Neural cell (in vitro differentiated cells): ENCODE measurements around the gene NOC2L. TPM values are rescaled to one million over a fixed set of nuclear protein-coding genes. Genes with fewer than 3 reads are reported as not detected.

Experiments
- H2AFZ ChIP-seq: fragments of 200-600, 300-800 bp; sonication (generic), shearing (Covaris generic); 2 replicates; pipeline ENCODE4 v1.6.0; 2014; ENCODE audit warnings: low read depth, mild to moderate bottlenecking, antibody characterized with exemption, low read length, moderate library complexity
- H3F3A ChIP-seq: fragments of 200-600 bp; shearing (Covaris generic); 2 replicates; pipeline ENCODE4 v1.6.1; 2016; ENCODE audit warnings: mild to moderate bottlenecking, moderate library complexity, mixed read lengths, antibody characterized with exemption, low read length; ENCODE audit not compliant: insufficient read depth, poor library complexity, severe bottlenecking
- H3K27ac ChIP-seq: fragments of 200-600, 300-800 bp; sonication (generic), shearing (Covaris generic); 2 replicates; pipeline ENCODE4 v1.5.1; 2014; ENCODE audit warnings: mild to moderate bottlenecking, low read length, moderate library complexity
- H3K27me3 ChIP-seq: fragments of 300-800, 200-600 bp; sonication (generic), shearing (Covaris generic); 2 replicates; pipeline ENCODE4 v1.6.0; 2014; ENCODE audit warnings: mild to moderate bottlenecking, low read depth, low read length, moderate library complexity; ENCODE audit not compliant: insufficient read depth
- H3K36me3 ChIP-seq: fragments of 300-800, 200-600 bp; sonication (generic), shearing (Covaris generic); 2 replicates; pipeline ENCODE4 v1.5.1; 2014; ENCODE audit warnings: mild to moderate bottlenecking, antibody characterized with exemption, low read length, moderate library complexity; ENCODE audit not compliant: insufficient read depth
- H3K4me2 ChIP-seq: fragments of 300-800, 200-600 bp; sonication (generic), shearing (Covaris generic); 2 replicates; pipeline ENCODE4 v1.6.0; 2014; ENCODE audit warnings: mild to moderate bottlenecking, low read length
- H3K4me3 ChIP-seq: fragments of 300-800, 200-600 bp; sonication (generic), shearing (Covaris generic); 2 replicates; pipeline ENCODE4 v1.5.1; 2014; ENCODE audit warnings: mild to moderate bottlenecking, low read length, moderate library complexity
- H3K79me2 ChIP-seq: fragments of 200-600 bp; shearing (Covaris generic); replicated peaks from 2 replicates; pipeline ENCODE4 v1.6.0; 2014; ENCODE audit warnings: mild to moderate bottlenecking, low read length, moderate library complexity; ENCODE audit not compliant: insufficient read depth
- H3K9ac ChIP-seq: fragments of 300-800, 200-600 bp; sonication (generic), shearing (Covaris generic); 2 replicates; pipeline ENCODE4 v1.6.1; 2016; ENCODE audit warnings: mild to moderate bottlenecking, low read length, mixed read lengths
- H3K9me2 ChIP-seq: fragments of 200-600 bp; shearing (Covaris generic); 2 replicates; pipeline ENCODE4 v1.6.1; 2016; ENCODE audit warnings: mild to moderate bottlenecking, low read length, mixed read lengths; ENCODE audit not compliant: insufficient read depth
- H3K9me3 ChIP-seq: fragments of 200-600, 300-800 bp; sonication (generic), shearing (Covaris generic); 2 replicates; pipeline ENCODE4 v1.6.1; 2016; ENCODE audit warnings: mild to moderate bottlenecking, mixed run types, low read length, moderate library complexity, mixed read lengths
- H4K20me1 ChIP-seq: fragments of 200-600 bp; shearing (Covaris generic); 2 replicates; pipeline ENCODE4 v1.6.1; 2016; ENCODE audit warnings: mild to moderate bottlenecking, mixed run types; ENCODE audit not compliant: insufficient read depth
- CTCF ChIP-seq: fragments of 450-650 bp; IDR thresholded peaks from 2 replicates; pipeline ENCODE4 v1.5.1; 2014; ENCODE audit warnings: antibody characterized with exemption, mild to moderate bottlenecking, moderate library complexity; ENCODE audit not compliant: poor library complexity, severe bottlenecking
- EP300 ChIP-seq: fragments of 450-650 bp; conservative IDR thresholded peaks from 2 replicates; pipeline ENCODE4 v1.6.1; 2014; ENCODE audit warnings: antibody characterized with exemption, mild to moderate bottlenecking, moderate library complexity; ENCODE audit not compliant: poor library complexity, severe bottlenecking
- EZH2 ChIP-seq: fragments of 200-600, 300-800 bp; shearing (Covaris generic), sonication (generic); IDR thresholded peaks from 2 replicates; pipeline ENCODE4 v1.6.1; 2014; ENCODE audit warnings: antibody characterized with exemption, low read length, borderline replicate concordance, mild to moderate bottlenecking; ENCODE audit not compliant: insufficient read depth, poor library complexity, severe bottlenecking
- MXI1 ChIP-seq: fragments of 450-650 bp; conservative IDR thresholded peaks from 2 replicates; pipeline ENCODE4 v1.6.1; 2014; ENCODE audit warnings: antibody characterized with exemption, mild to moderate bottlenecking; ENCODE audit not compliant: poor library complexity, severe bottlenecking
- POLR2AphosphoS5 ChIP-seq: IDR thresholded peaks from 2 replicates; pipeline ENCODE4 v1.6.1; 2012
- RAD21 ChIP-seq: fragments of 450-650 bp; conservative IDR thresholded peaks from 2 replicates; pipeline ENCODE4 v1.6.1; 2014; ENCODE audit warnings: antibody characterized with exemption, mild to moderate bottlenecking, moderate library complexity
- REST ChIP-seq: IDR thresholded peaks from 2 replicates; pipeline ENCODE4 v1.6.1; 2012; ENCODE audit warnings: borderline replicate concordance
- SMC3 ChIP-seq: fragments of 450-650 bp; conservative IDR thresholded peaks from 2 replicates; pipeline ENCODE4 v1.6.1; 2014; ENCODE audit warnings: antibody characterized with exemption, mild to moderate bottlenecking, moderate library complexity; ENCODE audit not compliant: poor library complexity
- TAF1 ChIP-seq: IDR thresholded peaks from 2 replicates; pipeline ENCODE4 v1.6.1; 2012; ENCODE audit warnings: low read depth
- polyA plus RNA-seq: library from polyadenylated mRNA; depleted of rRNA; stranded (reverse); fragments of >200 nt; gene quantifications from 2 replicates; pipeline ENCODE4 v1.2.3, GENCODE V29; 2014

The NOC2L gene
- polyA plus RNA-seq, 1 donor from 2014 or later, result 77.2 TPM

GRCh38 chr1:927748-928147 is 31.3 kb downstream of the NOC2L start:
- Histone ChIP-seq H2AFZ (no peak overlapping the region), H3K27ac (no peak overlapping the region), H3K4me3 (no peak overlapping the region), H3K9ac (no peak overlapping the region), H3K79me2 (no peaks in the 10 kb centered on the region), H3F3A (no peaks in the 10 kb centered on the region), H3K9me2 (no peaks in the 10 kb centered on the region), H3K36me3 (no peaks in the 10 kb centered on the region), H3K4me2 (no peak overlapping the region), H3K9me3 (no peaks in the 10 kb centered on the region), H4K20me1 (no peaks in the 10 kb centered on the region), H3K27me3 (peaks cover 63% of the 10 kb centered on the region)
- TF ChIP-seq SMC3, result no peak
- no peak for TF ChIP-seq EZH2
- TF ChIP-seq MXI1, result no peak
- TF ChIP-seq REST, result no peak
- no peak for TF ChIP-seq CTCF
- no peak for TF ChIP-seq TAF1
- TF ChIP-seq EP300, result no peak
- TF ChIP-seq POLR2AphosphoS5, result no peak
- TF ChIP-seq RAD21, result no peak

- H3K9me3 ChIP-seq, result no peaks in the 10 kb centered on the region
- peaks cover 65% of the 10 kb centered on the region for H3K27me3 ChIP-seq
- H2AFZ ChIP-seq, result no peak overlapping the region
- no peaks in the 10 kb centered on the region for H3K36me3 ChIP-seq
- no peak overlapping the region for H3K27ac ChIP-seq
- no peaks in the 10 kb centered on the region for H3K9me2 ChIP-seq
- H3K4me3 ChIP-seq, result no peak overlapping the region
- H3K79me2 ChIP-seq, result no peaks in the 10 kb centered on the region
- H3K4me2 ChIP-seq, result no peak overlapping the region
- H3K9ac ChIP-seq, result no peak overlapping the region
- no peaks in the 10 kb centered on the region for H3F3A ChIP-seq
- no peaks in the 10 kb centered on the region for H4K20me1 ChIP-seq
- no peak for TF ChIP-seq SMC3
- TF ChIP-seq POLR2AphosphoS5, result no peak
- no peak for TF ChIP-seq CTCF
- TF ChIP-seq EP300, result no peak
Observed at GRCh38 chr1:927234-927633, 31.8 kb downstream of the NOC2L start.
